ENCODE data around the gene FRMD6. TPM values are rescaled to one million over a fixed set of nuclear protein-coding genes. Genes with fewer than 3 reads are reported as not detected.

Gene FRMD6
- total RNA-seq, 1 donor from 2014 or later = 228 TPM

DNA sequence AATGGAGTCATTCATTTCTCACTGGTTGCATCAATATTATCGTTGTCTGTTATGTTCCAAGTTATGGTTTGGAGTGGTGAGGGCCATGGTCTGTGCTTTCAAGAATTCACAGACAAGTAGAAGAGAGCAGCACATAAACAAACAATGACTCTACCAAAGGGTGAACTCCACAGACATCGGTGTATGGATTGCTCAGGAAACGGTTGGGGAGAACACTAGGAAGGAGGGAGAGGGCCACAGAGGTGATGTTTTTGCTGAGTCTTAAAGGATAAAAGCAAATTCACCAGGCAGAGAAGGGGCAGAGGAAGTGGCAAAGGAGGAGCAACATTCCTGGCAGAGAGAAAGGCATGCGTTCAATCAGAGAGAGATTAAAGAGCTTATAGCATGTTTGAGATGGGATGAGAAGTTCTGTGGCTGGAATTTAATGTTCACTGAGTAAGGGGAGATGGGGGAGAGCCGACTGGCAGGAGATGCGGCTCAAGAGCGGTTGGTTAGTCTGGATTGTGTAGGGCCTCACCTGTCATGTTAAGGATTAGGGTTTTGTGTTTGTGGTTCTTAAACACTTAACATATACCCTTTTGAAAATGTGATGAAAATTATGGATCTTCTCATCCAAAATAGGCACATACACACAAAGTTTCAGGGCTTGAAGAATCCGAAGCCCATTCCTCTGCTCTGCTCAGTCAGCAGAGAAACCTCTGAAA, 42.3 kb upstream of the FRMD6 start:
- TF ChIP-seq, protein P1, sequence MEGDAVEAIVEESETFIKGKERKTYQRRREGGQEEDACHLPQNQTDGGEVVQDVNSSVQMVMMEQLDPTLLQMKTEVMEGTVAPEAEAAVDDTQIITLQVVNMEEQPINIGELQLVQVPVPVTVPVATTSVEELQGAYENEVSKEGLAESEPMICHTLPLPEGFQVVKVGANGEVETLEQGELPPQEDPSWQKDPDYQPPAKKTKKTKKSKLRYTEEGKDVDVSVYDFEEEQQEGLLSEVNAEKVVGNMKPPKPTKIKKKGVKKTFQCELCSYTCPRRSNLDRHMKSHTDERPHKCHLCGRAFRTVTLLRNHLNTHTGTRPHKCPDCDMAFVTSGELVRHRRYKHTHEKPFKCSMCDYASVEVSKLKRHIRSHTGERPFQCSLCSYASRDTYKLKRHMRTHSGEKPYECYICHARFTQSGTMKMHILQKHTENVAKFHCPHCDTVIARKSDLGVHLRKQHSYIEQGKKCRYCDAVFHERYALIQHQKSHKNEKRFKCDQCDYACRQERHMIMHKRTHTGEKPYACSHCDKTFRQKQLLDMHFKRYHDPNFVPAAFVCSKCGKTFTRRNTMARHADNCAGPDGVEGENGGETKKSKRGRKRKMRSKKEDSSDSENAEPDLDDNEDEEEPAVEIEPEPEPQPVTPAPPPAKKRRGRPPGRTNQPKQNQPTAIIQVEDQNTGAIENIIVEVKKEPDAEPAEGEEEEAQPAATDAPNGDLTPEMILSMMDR (IDR thresholded peaks at IDR 0.05; ENCODE audit: insufficient read depth, low read length, poor library complexity, severe bottlenecking) = no peak
- no peak for DNase-seq (ENCODE audit: low read depth)
- no peak overlapping the region for H3K4me3 ChIP-seq (ENCODE audit: low read depth, low read length)
- no peaks in the 10 kb centered on the region for H3K36me3 ChIP-seq (ENCODE audit: control insufficient read depth, insufficient read depth, low read length)
- no peaks in the 10 kb centered on the region for H3K27me3 ChIP-seq (ENCODE audit: control insufficient read depth, insufficient read depth, low read length)

DNA sequence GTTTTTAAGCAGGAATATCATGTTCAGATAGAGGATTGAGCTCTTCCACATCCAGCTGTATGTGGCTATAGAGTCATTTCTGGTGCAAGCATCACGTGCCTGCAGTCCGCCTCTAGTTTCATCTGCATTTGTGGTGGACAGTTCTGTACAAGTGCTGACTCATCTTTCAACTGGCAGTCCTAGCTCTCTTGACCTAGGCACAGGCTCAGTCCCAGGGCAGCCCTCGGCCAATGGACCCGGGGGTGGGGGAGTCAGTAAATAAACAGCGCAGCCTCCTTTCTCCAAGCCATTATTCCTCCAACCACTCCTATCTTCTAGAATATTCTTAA, 41.8 kb upstream of the FRMD6 start:
- Histone ChIP-seq H3K36me3 (ENCODE audit: control insufficient read depth, insufficient read depth, low read length) (no peaks in the 10 kb centered on the region), H3K4me3 (ENCODE audit: low read depth, low read length) (no peak overlapping the region), H3K27me3 (ENCODE audit: control insufficient read depth, insufficient read depth, low read length) (no peaks in the 10 kb centered on the region)
- TF ChIP-seq, protein P1 (IDR thresholded peaks at IDR 0.05; ENCODE audit: insufficient read depth, low read length, poor library complexity, severe bottlenecking) = no peak
- DNase-seq (ENCODE audit: low read depth) = no peak

DNA sequence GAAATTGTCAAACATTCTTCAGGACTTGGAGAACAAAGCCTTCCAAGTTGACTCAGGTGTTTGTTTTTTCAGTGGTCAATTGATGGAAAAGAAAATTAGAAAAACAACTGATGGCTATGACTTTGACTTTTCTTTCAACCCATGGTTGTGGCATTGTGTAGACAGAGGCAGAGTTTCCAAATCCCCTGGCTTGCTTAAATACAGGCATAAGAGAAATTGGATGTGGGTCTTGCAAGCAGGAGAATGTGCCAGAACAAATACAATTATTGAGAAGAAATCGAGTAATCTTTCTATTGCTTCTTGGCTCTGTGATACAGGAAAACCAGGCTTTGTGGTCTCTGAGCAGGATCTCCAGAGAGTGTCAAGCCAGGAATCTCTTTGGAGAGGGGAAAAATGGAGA, 40.9 kb upstream of the FRMD6 start:
- no peaks in the 10 kb centered on the region for H3K27me3 ChIP-seq (ENCODE audit: control insufficient read depth, insufficient read depth, low read length)
- no peaks in the 10 kb centered on the region for H3K36me3 ChIP-seq (ENCODE audit: control insufficient read depth, insufficient read depth, low read length)
- no peak for DNase-seq (ENCODE audit: low read depth)
- H3K4me3 ChIP-seq (ENCODE audit: low read depth, low read length) = no peak overlapping the region
- TF ChIP-seq, protein P1 (IDR thresholded peaks at IDR 0.05; ENCODE audit: insufficient read depth, low read length, poor library complexity, severe bottlenecking) = no peak

DNA sequence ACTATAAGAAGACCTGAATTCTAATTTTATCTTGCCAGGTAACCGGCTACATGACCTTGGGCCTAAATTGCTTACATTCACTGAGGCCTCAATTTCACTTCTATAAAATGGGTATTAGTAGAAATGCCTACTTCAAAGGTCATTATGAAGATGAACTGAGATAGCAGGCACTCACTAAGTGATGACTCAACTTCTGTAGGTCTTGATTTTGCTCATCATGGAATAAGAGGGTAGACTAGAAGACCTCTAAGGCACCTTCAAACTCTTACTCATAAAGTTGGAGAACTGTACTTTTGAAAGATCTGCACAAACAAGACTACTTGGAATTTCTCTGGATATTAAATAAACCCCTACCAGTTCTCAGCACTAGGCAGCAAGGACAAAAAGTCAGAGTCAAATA, 39.3 kb upstream of the FRMD6 start:
- H3K36me3 ChIP-seq (ENCODE audit: control insufficient read depth, insufficient read depth, low read length) = no peaks in the 10 kb centered on the region
- TF ChIP-seq, protein P1 (IDR thresholded peaks at IDR 0.05; ENCODE audit: insufficient read depth, low read length, poor library complexity, severe bottlenecking) = no peak
- no peak overlapping the region for H3K4me3 ChIP-seq (ENCODE audit: low read depth, low read length)
- H3K27me3 ChIP-seq (ENCODE audit: control insufficient read depth, insufficient read depth, low read length) = no peaks in the 10 kb centered on the region
- no peak for DNase-seq (ENCODE audit: low read depth)

DNA sequence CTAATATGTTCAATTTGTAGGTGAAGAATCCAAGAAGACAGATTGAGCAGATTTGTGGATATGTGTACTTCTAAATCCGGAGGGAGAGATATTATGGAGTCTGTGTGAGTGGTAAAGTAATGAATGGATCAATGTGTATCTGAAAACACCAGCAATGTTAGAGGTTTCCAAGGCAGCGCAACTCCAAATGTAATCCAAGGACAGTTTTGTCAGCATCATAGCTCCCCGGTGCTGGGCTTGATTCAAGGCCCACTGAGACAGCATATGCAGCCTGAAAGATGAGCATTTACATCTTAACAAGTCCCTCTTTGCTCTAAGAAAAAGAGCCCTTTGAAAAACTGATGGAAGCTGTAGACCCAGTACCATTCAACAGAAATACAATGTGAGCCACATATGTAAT, 38.3 kb upstream of the FRMD6 start:
- no peaks in the 10 kb centered on the region for H3K36me3 ChIP-seq (ENCODE audit: control insufficient read depth, insufficient read depth, low read length)
- no peak for DNase-seq (ENCODE audit: low read depth)
- TF ChIP-seq, protein P1 (IDR thresholded peaks at IDR 0.05; ENCODE audit: insufficient read depth, low read length, poor library complexity, severe bottlenecking) = no peak
- H3K4me3 ChIP-seq (ENCODE audit: low read depth, low read length) = no peak overlapping the region
- H3K27me3 ChIP-seq (ENCODE audit: control insufficient read depth, insufficient read depth, low read length) = no peaks in the 10 kb centered on the region

DNA sequence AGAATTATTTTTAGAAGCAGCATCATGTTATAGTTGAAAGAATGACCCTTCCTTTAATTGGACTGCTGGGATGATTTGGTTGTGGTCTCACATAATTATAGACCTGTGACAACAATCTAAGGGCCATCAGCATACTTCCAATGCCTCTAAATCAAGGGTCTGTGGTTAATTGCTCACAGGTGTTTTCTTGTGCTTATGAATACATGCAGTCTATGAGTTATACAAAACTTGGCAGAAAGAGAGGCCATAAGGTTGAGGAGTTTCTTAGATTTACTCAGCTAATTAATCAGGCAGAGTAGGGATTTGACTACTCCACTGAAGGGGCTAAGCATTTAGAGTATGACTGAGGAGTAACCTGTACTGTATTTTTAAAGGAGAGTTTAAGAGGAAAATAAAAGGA, 37.0 kb upstream of the FRMD6 start:
- DNase-seq (ENCODE audit: low read depth) = no peak
- H3K36me3 ChIP-seq (ENCODE audit: control insufficient read depth, insufficient read depth, low read length) = no peaks in the 10 kb centered on the region
- no peaks in the 10 kb centered on the region for H3K27me3 ChIP-seq (ENCODE audit: control insufficient read depth, insufficient read depth, low read length)
- no peak overlapping the region for H3K4me3 ChIP-seq (ENCODE audit: low read depth, low read length)
- TF ChIP-seq, protein P1 (IDR thresholded peaks at IDR 0.05; ENCODE audit: insufficient read depth, low read length, poor library complexity, severe bottlenecking) = no peak
